RWPE1 (cell line): Measurements from ENCODE around the gene KCNQ1.

Source experiments
- CTCF ChIA-PET: fragments of 350-600 bp; sonication (Branson Sonifier 250); formaldehyde crosslinking; extraction: SDS; loops from one replicate; lab custom pipeline; 2021; lab: Yijun Ruan, JAX
- POLR2A ChIA-PET: fragments of 400-600 bp; formaldehyde crosslinking; extraction: SDS; loops from one replicate; lab custom pipeline; 2020; ENCODE audit warnings: antibody characterized with exemption; ENCODE audit not compliant: low non-redundant PET; lab: Yijun Ruan, JAX
- DNase-seq: peaks from one replicate; pipeline ENCODE4 v3.0.0; 2012; ENCODE audit warnings: low spot score
- H3K27ac ChIP-seq: fragments of 450-650 bp; 2 replicates; pipeline ENCODE4 v1.5.1; 2017
- TF ChIP-seq, protein P1 (sequence below): fragments of 450-650 bp; conservative IDR thresholded peaks from 2 replicates; pipeline ENCODE4 v1.5.1; 2017; ENCODE audit warnings: low read depth, mild to moderate bottlenecking

Gene KCNQ1

DNA sequence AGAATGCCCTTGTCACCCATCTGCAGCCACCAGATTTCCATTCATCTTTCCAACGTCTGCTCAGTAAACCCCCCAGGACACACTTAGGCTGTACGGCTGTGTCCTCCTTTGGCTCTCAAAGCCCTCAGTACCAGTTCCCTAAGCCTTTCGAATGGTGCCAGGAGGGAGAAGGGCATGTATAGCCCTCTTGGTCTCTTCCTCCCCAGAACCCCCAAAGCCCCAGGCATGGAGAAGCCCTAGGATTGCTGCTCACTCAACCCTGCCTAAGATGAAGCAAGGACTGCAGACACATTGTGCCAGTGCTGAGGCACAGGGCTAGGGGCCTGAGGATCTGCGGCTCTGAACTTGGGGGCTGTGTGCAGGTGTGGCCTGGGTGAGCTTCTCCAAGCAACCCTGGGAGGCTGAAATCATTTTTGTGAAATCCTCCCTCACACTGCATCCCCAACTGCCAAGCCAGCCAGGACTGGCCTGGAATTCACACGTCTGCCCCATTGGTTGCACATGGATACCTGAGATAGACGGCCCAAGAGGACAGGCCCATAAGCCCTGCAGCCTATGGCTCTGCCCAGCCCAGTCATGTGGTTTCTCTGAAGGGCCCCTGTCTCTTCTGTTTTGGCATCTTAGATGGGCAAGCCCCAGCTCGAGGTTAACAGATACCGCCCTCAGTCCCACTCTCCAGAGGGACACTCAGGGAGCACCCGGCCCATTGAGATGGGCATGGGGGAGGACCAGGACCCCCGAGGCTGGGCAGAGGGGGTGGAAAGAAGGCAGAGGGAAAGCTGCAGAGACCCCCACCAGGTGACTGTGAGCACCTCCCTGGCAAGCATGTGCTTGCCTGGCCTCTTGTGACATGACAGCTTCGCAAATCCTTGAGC lies 221.0 kb downstream of the KCNQ1 start:
- ChIA-PET POLR2A (no interaction called here), CTCF (no interaction called here)
- no peak for DNase-seq
- no peak overlapping the region for H3K27ac ChIP-seq
- TF ChIP-seq, protein P1, sequence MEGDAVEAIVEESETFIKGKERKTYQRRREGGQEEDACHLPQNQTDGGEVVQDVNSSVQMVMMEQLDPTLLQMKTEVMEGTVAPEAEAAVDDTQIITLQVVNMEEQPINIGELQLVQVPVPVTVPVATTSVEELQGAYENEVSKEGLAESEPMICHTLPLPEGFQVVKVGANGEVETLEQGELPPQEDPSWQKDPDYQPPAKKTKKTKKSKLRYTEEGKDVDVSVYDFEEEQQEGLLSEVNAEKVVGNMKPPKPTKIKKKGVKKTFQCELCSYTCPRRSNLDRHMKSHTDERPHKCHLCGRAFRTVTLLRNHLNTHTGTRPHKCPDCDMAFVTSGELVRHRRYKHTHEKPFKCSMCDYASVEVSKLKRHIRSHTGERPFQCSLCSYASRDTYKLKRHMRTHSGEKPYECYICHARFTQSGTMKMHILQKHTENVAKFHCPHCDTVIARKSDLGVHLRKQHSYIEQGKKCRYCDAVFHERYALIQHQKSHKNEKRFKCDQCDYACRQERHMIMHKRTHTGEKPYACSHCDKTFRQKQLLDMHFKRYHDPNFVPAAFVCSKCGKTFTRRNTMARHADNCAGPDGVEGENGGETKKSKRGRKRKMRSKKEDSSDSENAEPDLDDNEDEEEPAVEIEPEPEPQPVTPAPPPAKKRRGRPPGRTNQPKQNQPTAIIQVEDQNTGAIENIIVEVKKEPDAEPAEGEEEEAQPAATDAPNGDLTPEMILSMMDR: no peak

DNA sequence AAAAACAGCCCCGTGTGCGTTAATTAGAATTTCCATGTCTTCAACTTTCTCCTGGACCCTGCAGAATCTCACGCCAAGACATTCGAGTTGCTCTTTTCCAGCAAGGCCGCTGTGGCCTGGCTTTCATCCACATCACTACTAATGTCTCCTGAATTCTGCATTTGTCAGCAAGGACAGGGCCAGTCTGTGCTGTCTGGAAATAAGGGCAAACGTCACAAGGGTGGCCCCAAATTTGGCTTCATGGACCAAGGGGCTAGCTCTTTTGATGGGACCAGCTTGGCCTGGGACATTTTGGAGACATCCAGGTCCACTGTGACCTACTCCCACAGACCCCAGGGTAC lies 221.6 kb downstream of the KCNQ1 start:
- POLR2A ChIA-PET: no interaction called here
- TF ChIP-seq, protein P1: no peak
- CTCF ChIA-PET: no interaction called here
- H3K27ac ChIP-seq: no peak overlapping the region
- DNase-seq: no peak

DNA sequence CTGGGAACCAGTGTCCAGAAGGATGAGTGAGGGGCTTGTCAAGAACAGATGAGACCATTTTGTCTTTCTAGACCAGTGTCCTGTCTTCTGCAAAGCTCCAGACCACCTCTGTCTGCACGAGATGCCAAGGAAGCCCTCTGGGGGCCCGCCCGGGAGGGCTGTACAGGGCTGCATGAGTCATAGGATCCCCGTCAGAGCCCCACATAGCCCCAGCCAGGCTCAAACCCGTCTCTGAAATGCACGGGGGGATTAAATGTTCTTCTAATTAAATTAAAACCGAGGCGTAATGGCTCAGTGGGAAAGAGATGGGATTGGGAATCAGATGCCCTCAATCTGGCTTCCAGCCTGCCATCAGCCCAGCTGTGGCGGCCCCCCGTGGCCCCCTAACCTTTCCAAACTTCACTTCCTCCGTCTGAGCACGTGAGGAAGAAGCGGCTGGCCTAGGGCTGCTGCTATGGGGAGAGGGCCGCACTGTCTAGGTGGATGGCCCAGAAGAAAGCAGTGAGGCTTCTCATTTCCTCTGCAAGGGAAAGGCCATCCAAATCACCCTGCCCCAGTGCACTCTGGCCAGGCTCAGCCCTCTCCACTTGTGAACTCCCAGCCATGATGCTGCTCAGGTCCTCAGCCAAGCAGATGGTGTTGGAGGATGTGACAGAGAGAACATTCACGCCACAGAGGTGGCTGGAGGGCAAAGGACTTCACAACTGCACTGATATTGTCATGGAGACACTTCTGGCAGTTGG lies 222.2 kb downstream of the KCNQ1 start:
- POLR2A ChIA-PET: no interaction called here
- CTCF ChIA-PET: interaction anchor here (0.9 kb wide), 1 partner anchor 220 kb away, joined by 3 read pairs; no protein-coding TSS in a partner anchor

DNA sequence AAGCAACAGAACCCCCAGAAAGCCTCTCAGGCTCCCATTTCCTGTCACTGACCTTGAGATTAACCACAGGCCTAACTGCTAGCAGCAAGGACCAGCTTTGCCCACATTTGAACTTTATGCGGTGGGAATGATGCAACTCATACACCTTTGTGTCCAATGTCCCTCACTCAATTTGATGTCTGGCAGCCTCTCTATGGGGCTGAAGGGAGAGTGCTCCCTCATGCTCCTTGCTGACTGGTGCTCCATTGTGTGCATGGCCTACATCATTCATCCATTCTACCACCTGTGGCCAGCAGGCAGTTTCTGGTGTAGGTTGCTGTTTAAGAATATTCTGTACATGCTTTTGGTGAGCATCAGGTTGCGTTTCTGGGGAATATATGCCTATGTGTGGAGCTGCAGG lies 223.1 kb downstream of the KCNQ1 start:
- CTCF ChIA-PET: interaction anchor here (0.9 kb wide), 1 partner anchor 219 kb away, joined by 3 read pairs; no protein-coding TSS in a partner anchor
- TF ChIP-seq, protein P1: no peak
- no peak overlapping the region for H3K27ac ChIP-seq
- POLR2A ChIA-PET: no interaction called here
- DNase-seq: no peak

More for the DNA sequence above, 222.2 kb downstream of the KCNQ1 start:
- TF ChIP-seq, protein P1: no peak
- DNase-seq: no peak
- no peak overlapping the region for H3K27ac ChIP-seq

DNA sequence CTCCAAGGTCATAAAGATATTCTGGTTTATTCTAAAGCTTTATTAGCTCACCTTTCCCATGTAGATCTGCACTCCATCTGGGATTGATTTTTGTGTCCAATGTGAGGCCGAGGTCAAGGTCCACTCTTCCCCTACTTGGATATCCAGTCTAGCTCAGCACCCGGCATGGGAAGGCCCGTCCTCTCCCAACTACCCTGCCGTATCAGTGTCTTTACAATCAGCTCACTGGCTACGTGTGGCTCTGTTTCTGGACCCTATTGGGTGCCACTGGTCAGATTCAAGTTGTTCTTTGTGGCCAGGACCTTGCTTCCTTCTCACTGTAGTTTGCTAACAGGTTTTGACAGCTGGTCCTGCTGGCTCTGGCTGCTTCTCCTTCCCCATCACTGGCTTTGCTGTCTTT lies 224.1 kb downstream of the KCNQ1 start:
- TF ChIP-seq, protein P1: no peak
- no peak overlapping the region for H3K27ac ChIP-seq
- CTCF ChIA-PET: interaction anchor here (0.8 kb wide), 1 partner anchor 12 kb away, joined by 6 read pairs; no protein-coding TSS in a partner anchor
- POLR2A ChIA-PET: no interaction called here
- DNase-seq: no peak

DNA sequence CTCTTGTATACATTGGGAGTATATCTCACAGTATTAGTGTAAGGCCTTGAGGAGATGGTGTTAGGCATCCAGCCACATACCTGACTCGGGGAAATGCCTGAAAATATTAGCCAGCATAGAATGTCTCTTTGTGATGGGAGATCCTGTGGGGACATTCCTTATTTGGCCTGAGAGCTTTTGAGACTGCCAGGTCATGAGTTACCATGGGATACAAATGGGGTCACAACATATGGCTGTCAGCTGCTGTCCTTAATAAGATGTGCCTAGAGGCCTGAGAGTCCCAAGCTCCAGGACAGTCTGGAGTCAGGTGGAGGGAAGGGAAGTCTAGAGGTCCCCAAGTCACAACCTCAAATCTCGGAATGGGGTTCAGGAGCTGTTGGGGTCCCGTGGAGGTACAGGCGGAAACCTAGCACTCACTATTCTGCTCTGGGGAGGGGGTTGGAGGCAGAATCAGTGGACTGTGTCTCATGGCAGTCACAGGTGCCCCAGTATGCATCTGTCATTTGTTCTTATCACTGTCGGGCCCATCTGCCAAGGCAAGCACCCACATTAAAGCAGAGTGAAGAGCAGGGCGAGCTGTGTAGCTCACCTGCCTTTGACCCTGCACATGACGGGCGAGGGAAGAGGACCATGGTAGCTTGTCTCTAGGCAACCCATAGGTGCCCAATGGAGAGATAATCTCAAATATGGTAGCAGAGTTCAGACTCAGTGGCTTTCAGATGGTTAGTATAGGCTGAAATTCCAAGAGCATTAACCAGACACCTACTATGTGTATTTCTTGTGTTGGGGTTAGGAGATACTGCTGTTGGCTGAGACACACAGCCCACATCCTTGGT lies 225.0 kb downstream of the KCNQ1 start:
- no peak overlapping the region for H3K27ac ChIP-seq
- no peak for DNase-seq
- POLR2A ChIA-PET: no interaction called here
- CTCF ChIA-PET: no interaction called here
- TF ChIP-seq, protein P1: no peak
